Measurements from ENCODE around the gene BRWD1.

The BRWD1 gene

DNA sequence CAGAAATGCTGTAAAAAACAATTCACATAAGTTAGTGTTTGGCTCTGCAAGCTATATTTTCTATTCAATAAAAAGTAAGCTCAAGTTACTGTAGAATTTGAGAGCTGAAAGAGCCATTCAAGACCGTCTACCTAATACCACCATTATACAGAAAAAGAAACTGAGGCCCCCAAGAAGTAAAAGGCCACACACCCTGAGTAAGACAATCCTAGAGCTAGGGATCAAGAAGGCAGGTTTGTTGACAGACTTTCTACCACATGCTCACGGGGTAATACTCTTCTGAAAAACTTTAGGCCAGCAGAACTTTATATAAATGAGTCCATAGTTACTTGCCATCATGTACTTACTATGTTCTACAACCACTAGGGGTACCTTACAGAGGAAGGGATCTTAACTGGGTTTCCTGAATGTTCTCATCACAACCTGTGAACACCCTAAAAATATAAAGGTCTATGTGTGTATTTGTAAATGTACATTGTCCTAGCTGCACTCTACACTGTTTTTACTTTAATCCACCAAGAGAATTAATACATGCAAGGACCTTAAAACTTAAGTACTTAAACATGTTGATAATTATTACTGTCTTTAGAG lies 132.9 kb downstream of the BRWD1 start:
- TF ChIP-seq CTCF (IDR thresholded peaks at IDR 0.05; ENCODE audit: low read depth, low read length), result peak; percentile 26
- H3K4me3 ChIP-seq (replicated peaks in 1 of 2; ENCODE audit: low read depth in 2 of 2, low read length in 2 of 2), result no peak overlapping the region
- DNase-seq (ENCODE audit: low read depth in 2 of 2), result no peak

GRCh38 chr21:39178421-39178820 lies 135.0 kb downstream of the BRWD1 start:
- H3K4me3 ChIP-seq (replicated peaks in 1 of 2; ENCODE audit: low read depth in 2 of 2, low read length in 2 of 2), result no peak overlapping the region
- no peak for DNase-seq (ENCODE audit: low read depth in 2 of 2)
- no peak for TF ChIP-seq CTCF (IDR thresholded peaks at IDR 0.05; ENCODE audit: low read depth, low read length)

DNA sequence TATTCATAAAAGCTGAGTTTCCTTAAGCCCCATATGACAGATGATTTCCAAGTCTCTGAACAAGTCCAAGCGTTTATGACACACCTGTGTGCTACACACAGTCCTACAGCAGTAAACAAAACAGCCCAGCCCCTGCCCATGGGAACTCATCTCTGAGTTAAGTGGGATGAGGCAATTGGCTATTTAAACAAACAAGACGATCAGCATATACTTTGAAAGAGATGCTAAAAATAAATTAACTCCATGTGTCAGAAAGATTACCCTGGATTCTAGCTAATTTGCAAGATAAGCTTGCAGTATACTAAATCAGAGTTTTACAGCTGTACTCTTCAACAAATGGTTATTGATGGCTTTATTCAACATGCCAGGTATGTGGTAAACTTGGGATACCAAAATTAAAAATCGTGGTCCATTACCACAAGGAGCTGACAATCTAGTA lies 137.1 kb downstream of the BRWD1 start:
- TF ChIP-seq CTCF (IDR thresholded peaks at IDR 0.05; ENCODE audit: low read depth, low read length), result no peak
- no peak for DNase-seq (ENCODE audit: low read depth in 2 of 2)
- no peak overlapping the region for H3K4me3 ChIP-seq (replicated peaks in 1 of 2; ENCODE audit: low read depth in 2 of 2, low read length in 2 of 2)

GRCh38 chr21:39175665-39176064 lies 137.8 kb downstream of the BRWD1 start:
- no peak for TF ChIP-seq CTCF (IDR thresholded peaks at IDR 0.05; ENCODE audit: low read depth, low read length)
- no peak overlapping the region for H3K4me3 ChIP-seq (replicated peaks in 1 of 2; ENCODE audit: low read depth in 2 of 2, low read length in 2 of 2)

GRCh38 chr21:39175154-39175553 lies 138.3 kb downstream of the BRWD1 start:
- peak; percentile 28 to 63 for DNase-seq (ENCODE audit: low read depth in 2 of 2)
- no peak overlapping the region for H3K4me3 ChIP-seq (replicated peaks in 1 of 2; ENCODE audit: low read depth in 2 of 2, low read length in 2 of 2)
- TF ChIP-seq CTCF (IDR thresholded peaks at IDR 0.05; ENCODE audit: low read depth, low read length), result peak; percentile 46

More at GRCh38 chr21:39175665-39176064, 137.8 kb downstream of the BRWD1 start:
- no peak for DNase-seq (ENCODE audit: low read depth in 2 of 2)

DNA sequence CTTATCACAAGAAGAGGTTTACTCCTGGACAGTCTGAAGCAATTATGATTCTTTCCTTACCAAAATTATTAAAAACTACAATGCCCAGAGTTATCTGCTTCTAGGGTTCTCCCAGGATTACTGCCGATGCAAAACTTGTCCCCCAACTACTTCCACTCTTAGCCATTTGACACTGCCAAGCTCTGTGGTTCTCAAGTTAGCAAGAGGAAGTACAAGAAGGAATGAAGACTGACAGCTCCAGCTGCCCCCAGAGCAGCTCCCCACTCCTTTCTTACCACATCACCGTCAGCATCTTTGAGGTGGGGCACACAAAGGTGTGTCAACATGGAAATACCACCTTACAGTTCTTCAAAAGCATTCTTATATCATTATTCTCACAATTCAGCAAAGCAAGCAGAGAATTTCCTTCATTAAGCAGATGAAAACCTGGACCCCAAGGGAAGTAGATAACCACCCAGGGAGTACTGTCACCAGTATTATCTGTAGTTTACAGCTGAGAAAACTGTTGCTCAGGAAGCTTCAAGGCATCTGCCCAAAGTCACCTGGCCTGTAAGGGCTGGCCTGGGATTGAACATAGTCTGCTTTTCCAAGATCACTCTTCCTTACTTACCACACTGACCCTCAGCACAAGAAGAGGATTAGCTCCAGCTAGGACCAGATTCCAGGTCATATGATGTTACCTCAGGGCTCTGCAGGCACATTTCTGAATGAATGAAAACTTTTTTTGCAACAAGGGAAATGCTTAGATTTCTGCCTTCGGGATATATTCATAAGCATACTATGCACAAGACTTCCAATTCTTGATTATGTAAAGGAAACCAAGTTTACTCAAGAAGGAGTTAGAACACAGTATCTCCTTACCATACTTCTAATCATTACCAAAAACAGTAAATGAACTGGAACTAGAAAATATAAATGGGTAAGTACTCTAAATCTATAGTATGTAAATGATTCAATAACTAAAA lies 139.4 kb downstream of the BRWD1 start:
- H3K4me3 ChIP-seq (replicated peaks in 1 of 2; ENCODE audit: low read depth in 2 of 2, low read length in 2 of 2), result no peak overlapping the region
- DNase-seq (ENCODE audit: low read depth in 2 of 2), result no peak
- TF ChIP-seq CTCF (IDR thresholded peaks at IDR 0.05; ENCODE audit: low read depth, low read length), result no peak
